Lung (tissue), 12 donors: Measurements from ENCODE around the gene TCEAL4. TPM values are rescaled to one million over a fixed set of nuclear protein-coding genes. Genes with fewer than 3 reads are reported as not detected.

ENCODE experiments used
- ATAC-seq: fragments of 200-7000 bp; cut with Tn5 transposase; one replicate; pipeline ENCODE4 v1.9.1; 2020; ENCODE audit warnings: moderate number of reproducible peaks; ENCODE audit not compliant: insufficient read depth, low FRiP score
- DNase-seq, 3 donors: peaks; one replicate each; pipeline ENCODE4 v3.0.0-alpha.2; 2013 to 2017
- H3K27ac ChIP-seq, 2 donors: one replicate each; pipeline ENCODE4 v1.5.1; 2013; ENCODE audit warnings: mild to moderate bottlenecking in 2 of 2, moderate library complexity in 2 of 2, control low read depth in 1 of 2, inconsistent platforms in 1 of 2, low read depth in 1 of 2, low read length in 1 of 2
- H3K27me3 ChIP-seq, 3 donors: one replicate each; pipeline ENCODE4 v1.5.1; 2013; ENCODE audit warnings: low read length in 2 of 3; ENCODE audit not compliant: control insufficient read depth in 3 of 3, insufficient read depth in 3 of 3
- H3K36me3 ChIP-seq, 4 donors: one replicate each; pipeline ENCODE4 v1.5.1; 2013; ENCODE audit warnings: low read length in 4 of 4, mild to moderate bottlenecking in 1 of 4, moderate library complexity in 1 of 4; ENCODE audit not compliant: control insufficient read depth in 4 of 4, insufficient read depth in 4 of 4
- H3K4me1 ChIP-seq, 5 donors: one replicate each; pipeline ENCODE4 v1.5.1; 2013; ENCODE audit warnings: low read length in 5 of 5, mild to moderate bottlenecking in 2 of 5, moderate library complexity in 1 of 5; ENCODE audit not compliant: control insufficient read depth in 5 of 5, insufficient read depth in 5 of 5
- H3K4me3 ChIP-seq: one replicate; pipeline ENCODE4 v1.5.1; 2013; ENCODE audit warnings: mild to moderate bottlenecking, control low read depth, moderate library complexity
- H3K9ac ChIP-seq, 2 donors: one replicate each; pipeline ENCODE4 v1.5.1; 2013; ENCODE audit warnings: low read length in 2 of 2, control low read depth in 1 of 2; ENCODE audit not compliant: insufficient read depth in 1 of 2
- H3K9me3 ChIP-seq, 4 donors: one replicate each; pipeline ENCODE4 v1.5.1; 2013; ENCODE audit warnings: low read length in 3 of 4, mild to moderate bottlenecking in 1 of 4, moderate library complexity in 1 of 4; ENCODE audit not compliant: control insufficient read depth in 4 of 4, insufficient read depth in 3 of 4
- CTCF ChIP-seq: IDR thresholded peaks from 2 replicates; pipeline ENCODE4 v1.5.1; 2012; ENCODE audit warnings: mild to moderate bottlenecking; ENCODE audit errors: control extremely low read depth, extremely low read depth
- WGBS, 2 donors: extraction: QIAGEN DNeasy Blood & Tissue Kit; methylation state at CpG; one replicate each; pipeline ENCODE4 v1.1.7; 2013; 5-methylcytosine and 5-hydroxymethylcytosine counted together
- polyA plus RNA-seq, 2 donors: library from polyadenylated mRNA; stranded (reverse); fragments of 200-250 nt; gene quantifications; one replicate each; pipeline ENCODE4 v1.2.1, GENCODE V29; 2013
- total RNA-seq, 2 donors: library from RNA; depleted of rRNA in 1 of 2; stranded (reverse); fragments of >200 nt in 1 of 2; gene quantifications; one replicate each; pipeline ENCODE4 v1.2.1, GENCODE V29; 2014 to 2021
- donor health status: control.
- donor health status: control.
- donor health status: Bipolar disorder and iron deficiency.
- donor health status: healthy.
- donor health status: DM: yes; HTN: yes; CAD: no.

Gene TCEAL4
- total and polyA plus RNA-seq, 4 donors = 35.6 to 214 (median 86.2) TPM

- Histone ChIP-seq H3K4me3 (no peak overlapping the region), H3K36me3 (peaks cover 0 to 1% (median 0%) of the 10 kb centered on the region in 4 donors), H3K27me3 (peaks cover 0 to 12% (median 12%) of the 10 kb centered on the region in 3 donors), H3K4me1 (no peaks in the 10 kb centered on the region), H3K27ac (no peak overlapping the region), H3K9me3 (no peaks in the 10 kb centered on the region), H3K9ac (no peak overlapping the region)
- DNase-seq = no peak
- WGBS, 2 donors = 68 to 93% methylated on average over 1 of the region's 1 CpG
- TF ChIP-seq CTCF = no peak
- no peak for ATAC-seq
Observed at GRCh38 chrX:103614999-103615398, 29.7 kb downstream of the TCEAL4 start.

DNA sequence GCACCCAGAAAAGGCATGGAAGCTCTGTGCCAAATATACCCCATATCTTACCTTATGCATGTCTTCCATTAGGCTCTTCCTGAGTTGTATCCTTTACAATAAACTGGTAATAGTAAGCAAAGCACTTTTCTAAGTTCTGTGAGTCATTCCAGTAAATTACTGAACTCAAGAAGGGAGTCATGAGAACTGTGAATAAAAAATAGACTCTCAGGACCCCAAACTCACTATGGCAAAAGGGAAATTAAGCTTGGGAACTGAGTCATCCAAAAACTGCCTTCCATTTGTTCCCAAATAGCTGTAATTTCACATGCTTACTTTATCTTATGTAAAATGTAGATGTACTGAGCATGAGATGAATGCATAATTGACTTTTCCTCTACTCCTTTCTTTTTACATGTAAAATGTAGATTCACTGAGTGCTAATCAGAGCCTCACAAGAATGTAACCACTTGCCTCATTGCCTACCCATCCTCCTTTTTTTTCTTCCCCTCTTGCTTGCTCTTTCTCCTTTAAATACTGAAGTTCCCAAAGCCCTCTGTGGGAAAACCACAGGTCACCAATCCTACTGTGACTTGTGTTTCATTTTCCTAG is 30.6 kb downstream of the TCEAL4 start:
- ATAC-seq (no peak), DNase-seq (no peak)
- Histone ChIP-seq H3K4me1 (no peaks in the 10 kb centered on the region), H3K9me3 (no peaks in the 10 kb centered on the region), H3K9ac (no peak overlapping the region), H3K4me3 (no peak overlapping the region), H3K27ac (no peak overlapping the region), H3K27me3 (peaks cover 0 to 12% (median 9%) of the 10 kb centered on the region in 3 donors), H3K36me3 (peaks cover 0 to 1% (median 0%) of the 10 kb centered on the region in 4 donors)
- TF ChIP-seq CTCF = no peak

DNA sequence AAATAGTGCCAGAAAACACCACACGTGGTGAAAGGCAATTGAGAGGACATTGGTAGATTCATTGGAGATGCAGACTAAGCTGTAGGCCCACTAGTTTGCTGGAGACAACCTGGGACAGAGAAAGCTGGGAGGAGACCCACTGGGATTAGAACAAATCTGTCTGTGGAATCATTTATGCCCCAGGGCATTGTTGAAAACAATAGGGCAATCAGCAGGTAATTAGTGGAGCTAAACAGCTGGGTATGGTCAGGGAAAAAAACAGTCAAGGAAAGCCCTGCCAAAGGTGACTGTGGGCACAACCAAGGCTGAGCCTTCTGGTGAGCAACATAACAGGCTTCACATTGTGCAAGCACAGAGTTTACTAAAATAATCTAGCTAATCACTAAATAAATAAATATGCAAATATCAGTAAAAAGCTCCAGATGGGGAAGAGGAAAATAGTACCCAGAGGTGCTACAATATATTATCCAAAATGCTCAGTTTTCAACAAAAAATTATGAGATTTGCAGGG is 31.4 kb downstream of the TCEAL4 start:
- H3K27me3 ChIP-seq = peaks cover 0 to 15% (median 9%) of the 10 kb centered on the region in 3 donors
- no peak for TF ChIP-seq CTCF
- ATAC-seq = no peak
- no peak overlapping the region for H3K4me3 ChIP-seq
- H3K9ac ChIP-seq = no peak overlapping the region
- 29 to 64% methylated on average over 1 of the region's 1 CpG for WGBS, 2 donors
- H3K9me3 ChIP-seq = no peaks in the 10 kb centered on the region
- no peak overlapping the region for H3K27ac ChIP-seq
- H3K4me1 ChIP-seq = no peaks in the 10 kb centered on the region
- no peak for DNase-seq
- peaks cover 0 to 1% (median 0%) of the 10 kb centered on the region in 4 donors for H3K36me3 ChIP-seq
